Measurements from ENCODE around the gene MAGEA2B.
"Not testable (repeated sequence)": the region's sequence is repeated elsewhere in the genome, so short reads cannot be mapped to it uniquely, and the experiment has no call there.

Gene MAGEA2B, protein sequence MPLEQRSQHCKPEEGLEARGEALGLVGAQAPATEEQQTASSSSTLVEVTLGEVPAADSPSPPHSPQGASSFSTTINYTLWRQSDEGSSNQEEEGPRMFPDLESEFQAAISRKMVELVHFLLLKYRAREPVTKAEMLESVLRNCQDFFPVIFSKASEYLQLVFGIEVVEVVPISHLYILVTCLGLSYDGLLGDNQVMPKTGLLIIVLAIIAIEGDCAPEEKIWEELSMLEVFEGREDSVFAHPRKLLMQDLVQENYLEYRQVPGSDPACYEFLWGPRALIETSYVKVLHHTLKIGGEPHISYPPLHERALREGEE

DNA sequence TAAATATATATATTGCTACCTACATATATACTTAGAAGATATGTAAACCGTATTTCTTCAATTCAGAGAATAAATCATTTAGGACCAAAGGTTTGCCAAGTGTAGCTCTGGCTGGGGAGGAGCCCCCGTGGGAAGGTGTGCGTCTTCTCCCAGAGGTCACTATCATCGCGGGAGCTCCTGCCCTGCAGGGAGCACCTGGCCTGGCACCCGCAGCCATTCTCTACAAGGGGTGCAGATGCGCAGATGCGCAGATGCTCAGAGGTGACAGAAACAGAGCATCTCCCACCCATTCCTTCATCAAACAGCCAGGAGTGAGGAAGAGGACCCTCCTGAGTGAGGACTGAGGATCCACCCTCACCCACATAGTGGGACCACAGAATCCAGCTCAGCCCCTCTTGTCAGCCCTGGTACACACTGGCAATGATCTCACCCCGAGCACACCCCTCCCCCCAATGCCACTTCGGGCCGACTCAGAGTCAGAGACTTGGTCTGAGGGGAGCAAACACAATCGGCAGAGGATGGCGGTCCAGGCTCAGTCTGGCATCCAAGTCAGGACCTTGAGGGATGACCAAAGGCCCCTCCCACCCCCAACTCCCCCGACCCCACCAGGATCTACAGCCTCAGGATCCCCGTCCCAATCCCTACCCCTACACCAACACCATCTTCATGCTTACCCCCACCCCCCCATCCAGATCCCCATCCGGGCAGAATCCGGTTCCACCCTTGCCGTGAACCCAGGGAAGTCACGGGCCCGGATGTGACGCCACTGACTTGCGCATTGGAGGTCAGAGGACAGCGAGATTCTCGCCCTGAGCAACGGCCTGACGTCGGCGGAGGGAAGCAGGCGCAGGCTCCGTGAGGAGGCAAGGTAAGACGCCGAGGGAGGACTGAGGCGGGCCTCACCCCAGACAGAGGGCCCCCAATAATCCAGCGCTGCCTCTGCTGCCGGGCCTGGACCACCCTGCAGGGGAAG lies at the start of gene MAGEA2B:
Gene MAGEA2B, plus strand, starts transcription at position 814 of the 973 bp plus-strand sequence. CDS start 2,479 bp downstream, outside the sequence.
- H3K9ac ChIP-seq (ENCODE audit: low read depth, low read length); H3K4me1 ChIP-seq (ENCODE audit: insufficient read depth, low read length); H3K27me3 ChIP-seq (ENCODE audit: insufficient read depth, low read length); H3K4me3 ChIP-seq (ENCODE audit: low read length); H3K9me3 ChIP-seq (ENCODE audit: insufficient read depth, low read depth, low read length); H3K36me3 ChIP-seq (ENCODE audit: insufficient read depth, low read depth, low read length); H3K27ac ChIP-seq (ENCODE audit: low read length): not testable (repeated sequence)

- H3K27me3 ChIP-seq (ENCODE audit: insufficient read depth, low read length) = no peaks in the 10 kb centered on the region
- no peaks in the 10 kb centered on the region for H3K36me3 ChIP-seq (ENCODE audit: insufficient read depth, low read depth, low read length)
- H3K9ac ChIP-seq (ENCODE audit: low read depth, low read length) = no peak overlapping the region
- H3K4me3 ChIP-seq (ENCODE audit: low read length) = no peak overlapping the region
- H3K27ac ChIP-seq (ENCODE audit: low read length) = no peak overlapping the region
- H3K4me1 ChIP-seq (ENCODE audit: insufficient read depth, low read length) = no peaks in the 10 kb centered on the region
- no peaks in the 10 kb centered on the region for H3K9me3 ChIP-seq (ENCODE audit: insufficient read depth, low read depth, low read length)
Measured at GRCh38 chrX:152674135-152674534, 40.3 kb upstream of the MAGEA2B start.

GRCh38 chrX:152674652-152675051 lies 39.8 kb upstream of the MAGEA2B start:
- not testable (repeated sequence) for H3K4me1 ChIP-seq (ENCODE audit: insufficient read depth, low read length); H3K4me3 ChIP-seq (ENCODE audit: low read length); H3K36me3 ChIP-seq (ENCODE audit: insufficient read depth, low read depth, low read length); H3K27me3 ChIP-seq (ENCODE audit: insufficient read depth, low read length); H3K27ac ChIP-seq (ENCODE audit: low read length); H3K9ac ChIP-seq (ENCODE audit: low read depth, low read length); H3K9me3 ChIP-seq (ENCODE audit: insufficient read depth, low read depth, low read length)

DNA sequence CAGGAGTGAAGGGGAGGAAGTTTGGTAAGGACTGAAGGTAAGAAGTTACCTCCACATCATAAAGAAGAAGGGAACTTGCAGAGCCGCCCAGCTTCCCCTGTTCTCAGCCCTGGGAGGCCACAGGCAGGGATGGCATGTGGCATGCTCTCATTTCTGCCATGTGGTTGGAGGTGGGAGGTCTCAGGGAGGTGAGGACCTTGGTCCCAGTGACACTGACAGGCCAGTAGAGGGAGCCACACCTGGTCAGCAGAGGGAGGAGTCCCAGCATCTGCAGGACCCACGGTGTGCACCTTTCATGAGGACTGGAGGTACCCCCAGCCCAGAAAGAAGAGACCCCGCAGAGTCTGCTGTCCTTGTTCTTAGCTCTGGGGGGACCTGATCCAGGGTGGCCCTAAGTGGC lies 33.4 kb upstream of the MAGEA2B start:
- H3K9ac ChIP-seq (ENCODE audit: low read depth, low read length); H3K36me3 ChIP-seq (ENCODE audit: insufficient read depth, low read depth, low read length); H3K27ac ChIP-seq (ENCODE audit: low read length); H3K27me3 ChIP-seq (ENCODE audit: insufficient read depth, low read length); H3K9me3 ChIP-seq (ENCODE audit: insufficient read depth, low read depth, low read length); H3K4me3 ChIP-seq (ENCODE audit: low read length); H3K4me1 ChIP-seq (ENCODE audit: insufficient read depth, low read length): not testable (repeated sequence)

GRCh38 chrX:152697952-152698931 lies 16.2 kb upstream of the MAGEA2B start, which contains the start of gene MAGEA3:
MAGEA3 (plus strand) TSS chrX:152698794; CDS start chrX:152700833, 2,039 bp downstream.
- not testable (repeated sequence) for H3K27ac ChIP-seq (ENCODE audit: low read length); H3K9ac ChIP-seq (ENCODE audit: low read depth, low read length); H3K36me3 ChIP-seq (ENCODE audit: insufficient read depth, low read depth, low read length); H3K4me3 ChIP-seq (ENCODE audit: low read length); H3K4me1 ChIP-seq (ENCODE audit: insufficient read depth, low read length); H3K27me3 ChIP-seq (ENCODE audit: insufficient read depth, low read length); H3K9me3 ChIP-seq (ENCODE audit: insufficient read depth, low read depth, low read length)

- not testable (repeated sequence) for H3K9me3 ChIP-seq (ENCODE audit: insufficient read depth, low read depth, low read length); H3K36me3 ChIP-seq (ENCODE audit: insufficient read depth, low read depth, low read length); H3K27ac ChIP-seq (ENCODE audit: low read length); H3K27me3 ChIP-seq (ENCODE audit: insufficient read depth, low read length); H3K4me3 ChIP-seq (ENCODE audit: low read length); H3K4me1 ChIP-seq (ENCODE audit: insufficient read depth, low read length); H3K9ac ChIP-seq (ENCODE audit: low read depth, low read length)
Measured at GRCh38 chrX:152700390-152700789, 14.0 kb upstream of the MAGEA2B start.

- H3K27me3 ChIP-seq (ENCODE audit: insufficient read depth, low read length); H3K36me3 ChIP-seq (ENCODE audit: insufficient read depth, low read depth, low read length); H3K27ac ChIP-seq (ENCODE audit: low read length); H3K4me3 ChIP-seq (ENCODE audit: low read length); H3K9ac ChIP-seq (ENCODE audit: low read depth, low read length); H3K9me3 ChIP-seq (ENCODE audit: insufficient read depth, low read depth, low read length); H3K4me1 ChIP-seq (ENCODE audit: insufficient read depth, low read length): not testable (repeated sequence)
Measured at GRCh38 chrX:152706500-152706899, 7.9 kb upstream of the MAGEA2B start.

DNA sequence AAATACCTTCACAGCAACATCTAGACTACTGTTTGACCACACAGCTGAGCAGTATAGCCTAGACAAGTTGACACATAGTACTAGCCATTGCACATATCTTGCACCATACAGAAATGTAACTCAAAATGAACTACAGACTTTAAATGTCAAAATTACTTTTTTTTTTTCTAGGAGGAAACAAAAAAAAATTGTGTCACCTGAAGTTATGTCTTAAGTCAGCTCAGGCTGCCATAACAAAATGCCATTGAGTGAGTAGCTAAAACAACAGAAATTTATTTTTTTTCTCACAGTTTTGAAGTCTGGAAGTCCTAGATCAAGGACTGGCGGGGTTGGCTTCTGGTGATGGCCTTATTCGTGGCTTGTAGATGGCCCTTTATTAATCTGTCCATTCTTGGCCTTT lies 5.3 kb upstream of the MAGEA2B start, which contains the start of gene CSAG2:
Gene CSAG2, minus strand, starts transcription at position 101 of the 400 bp plus-strand sequence. CDS start 161 bp downstream, outside the sequence.
- H3K9ac ChIP-seq (ENCODE audit: low read depth, low read length); H3K27me3 ChIP-seq (ENCODE audit: insufficient read depth, low read length); H3K4me3 ChIP-seq (ENCODE audit: low read length); H3K4me1 ChIP-seq (ENCODE audit: insufficient read depth, low read length); H3K36me3 ChIP-seq (ENCODE audit: insufficient read depth, low read depth, low read length); H3K9me3 ChIP-seq (ENCODE audit: insufficient read depth, low read depth, low read length); H3K27ac ChIP-seq (ENCODE audit: low read length): not testable (repeated sequence)

GRCh38 chrX:152713195-152713594 lies 1.2 kb upstream of the MAGEA2B start:
- not testable (repeated sequence) for H3K4me1 ChIP-seq (ENCODE audit: insufficient read depth, low read length); H3K27ac ChIP-seq (ENCODE audit: low read length); H3K9ac ChIP-seq (ENCODE audit: low read depth, low read length); H3K9me3 ChIP-seq (ENCODE audit: insufficient read depth, low read depth, low read length); H3K4me3 ChIP-seq (ENCODE audit: low read length); H3K27me3 ChIP-seq (ENCODE audit: insufficient read depth, low read length); H3K36me3 ChIP-seq (ENCODE audit: insufficient read depth, low read depth, low read length)

- H3K9ac ChIP-seq (ENCODE audit: low read depth, low read length) = no peak overlapping the region
- H3K36me3 ChIP-seq (ENCODE audit: insufficient read depth, low read depth, low read length) = no peaks in the 10 kb centered on the region
- H3K27me3 ChIP-seq (ENCODE audit: insufficient read depth, low read length) = no peaks in the 10 kb centered on the region
- no peaks in the 10 kb centered on the region for H3K4me1 ChIP-seq (ENCODE audit: insufficient read depth, low read length)
- no peaks in the 10 kb centered on the region for H3K9me3 ChIP-seq (ENCODE audit: insufficient read depth, low read depth, low read length)
- no peak overlapping the region for H3K4me3 ChIP-seq (ENCODE audit: low read length)
- H3K27ac ChIP-seq (ENCODE audit: low read length) = no peak overlapping the region
Measured at GRCh38 chrX:152725409-152725808, 11.0 kb downstream of the MAGEA2B start.

GRCh38 chrX:152733261-152733975 lies 19.0 kb downstream of the MAGEA2B start, which contains the start of the genes CSAG1 and MAGEA12:
CSAG1 (minus strand) TSS chrX:152733721; CDS start chrX:152732460, 1,261 bp downstream.
MAGEA12 (plus strand) TSS chrX:152733757; CDS start chrX:152736162, 2,405 bp downstream.
- no peaks in the 10 kb centered on the region for H3K27me3 ChIP-seq (ENCODE audit: insufficient read depth, low read length)
- H3K27ac ChIP-seq (ENCODE audit: low read length) = no peak within 1 kb of the TSS
- no peaks in the 10 kb centered on the region for H3K4me1 ChIP-seq (ENCODE audit: insufficient read depth, low read length)
- no peak within 1 kb of the TSS for H3K9ac ChIP-seq (ENCODE audit: low read depth, low read length)
- no peaks in the 10 kb centered on the region for H3K9me3 ChIP-seq (ENCODE audit: insufficient read depth, low read depth, low read length)
- H3K4me3 ChIP-seq (ENCODE audit: low read length) = no peak within 1 kb of the TSS
- H3K36me3 ChIP-seq (ENCODE audit: insufficient read depth, low read depth, low read length) = no peaks in the 10 kb centered on the region

All from iPS-20b (cell line).